Activated naive CD4-positive, alpha-beta T cell treated with anti-CD3 and anti-CD28 coated beads, Interleukin-2, amount 50 U/mL, for 72 hours (primary cell): ENCODE measurements around the gene TTC33. TPM values are rescaled to one million over a fixed set of nuclear protein-coding genes. Genes with fewer than 3 reads are reported as not detected.
A peak's percentile ranks its signal among the peaks of the same experiment; 100 is the strongest.
"Not testable (repeated sequence)": the region's sequence is repeated elsewhere in the genome, so short reads cannot be mapped to it uniquely, and the experiment has no call there.

Experiments
- ATAC-seq, 2 donors: fragments of 150-1000 bp; cut with Tn5 transposase; 2 replicates each; pipeline ENCODE4 v1.10.0; 2021; ENCODE audit warnings: mild to moderate bottlenecking in 2 of 2, moderate library complexity in 2 of 2
- DNase-seq, 2 donors: peaks; one replicate each; pipeline ENCODE4 v3.0.0; 2021 to 2022; ENCODE audit warnings: low spot score in 2 of 2
- H3K27ac Mint-ChIP-seq, 2 donors: one replicate each; pipeline ENCODE4 v1.8.0; 2022; ENCODE audit warnings: mild to moderate bottlenecking in 2 of 2, mixed read lengths in 2 of 2
- H3K36me3 Mint-ChIP-seq, 2 donors: one replicate each; pipeline ENCODE4 v1.8.0; 2022; ENCODE audit warnings: mixed read lengths in 2 of 2
- H3K9me3 Mint-ChIP-seq, 2 donors: one replicate each; pipeline ENCODE4 v1.8.0; 2022; ENCODE audit warnings: mixed read lengths in 2 of 2
- total RNA-seq, 2 donors: library from RNA; stranded (reverse); gene quantifications; one replicate each; pipeline ENCODE4 v1.2.3, GENCODE V29; 2022

Gene TTC33
- total RNA-seq, 2 donors from 2014 or later: 22.2 to 22.5 TPM

DNA sequence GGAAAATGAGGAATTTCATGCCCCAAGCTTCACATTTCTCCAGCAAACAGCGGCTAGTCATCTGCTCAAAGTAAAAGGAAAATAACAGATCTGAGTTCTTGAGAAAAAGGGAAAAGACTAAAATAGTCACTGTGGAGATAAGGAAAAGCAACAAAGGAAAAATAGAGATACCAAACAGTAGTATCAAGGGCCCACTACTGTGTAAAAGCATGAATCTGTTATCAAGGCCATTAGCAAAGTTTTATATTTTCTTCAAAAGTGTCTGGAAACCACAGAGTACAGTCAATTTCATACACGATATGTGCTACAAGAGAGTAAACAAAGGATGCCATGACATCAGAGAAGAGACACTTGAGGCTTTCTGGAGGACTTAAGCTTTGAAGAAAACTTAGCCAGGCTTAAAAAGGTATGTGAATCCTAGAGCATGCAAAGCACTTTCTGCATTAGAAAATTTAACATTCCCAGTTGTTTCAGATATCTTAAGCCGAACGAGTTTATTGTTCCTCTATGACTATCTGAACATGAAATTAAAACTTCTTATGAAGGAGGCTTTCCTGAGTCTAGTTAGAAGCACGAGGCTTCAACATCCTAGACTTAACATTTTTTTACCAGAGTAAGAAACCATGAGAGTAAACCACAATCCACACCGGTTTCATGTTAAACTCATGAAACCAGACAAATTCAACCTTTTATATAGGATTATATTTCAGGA, 1.2 kb downstream of the TTC33 start:
- no peak overlapping the region for H3K27ac Mint-ChIP-seq
- ATAC-seq: peak; percentile 16 to 57
- no peak for DNase-seq
- peaks cover 6 to 29% of the 10 kb centered on the region in 2 donors for H3K36me3 Mint-ChIP-seq
- no peaks in the 10 kb centered on the region for H3K9me3 Mint-ChIP-seq

DNA sequence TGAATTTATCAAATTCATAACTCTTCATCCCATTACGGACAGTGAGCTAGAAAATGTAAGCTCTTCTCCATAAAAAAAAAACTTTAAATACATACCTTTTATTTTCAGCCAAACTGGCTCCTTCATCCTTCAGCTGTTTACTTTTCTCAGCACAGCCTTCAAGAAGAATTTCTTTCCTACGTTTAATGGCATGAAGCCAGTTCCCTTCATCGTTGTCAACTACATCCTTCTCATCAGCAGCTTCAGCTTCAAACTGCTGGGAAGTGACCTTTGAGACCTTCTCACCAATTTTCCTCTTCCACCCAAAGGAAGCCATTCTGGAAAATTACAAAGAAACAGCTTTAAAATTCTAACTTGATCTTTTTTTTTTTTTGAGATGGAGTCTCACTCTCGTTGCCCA, 9.1 kb downstream of the TTC33 start:
- peaks cover under 1 to 34% of the 10 kb centered on the region in 2 donors for H3K36me3 Mint-ChIP-seq
- no peak for DNase-seq
- no peak for ATAC-seq
- no peaks in the 10 kb centered on the region for H3K9me3 Mint-ChIP-seq
- H3K27ac Mint-ChIP-seq: no peak overlapping the region

DNA sequence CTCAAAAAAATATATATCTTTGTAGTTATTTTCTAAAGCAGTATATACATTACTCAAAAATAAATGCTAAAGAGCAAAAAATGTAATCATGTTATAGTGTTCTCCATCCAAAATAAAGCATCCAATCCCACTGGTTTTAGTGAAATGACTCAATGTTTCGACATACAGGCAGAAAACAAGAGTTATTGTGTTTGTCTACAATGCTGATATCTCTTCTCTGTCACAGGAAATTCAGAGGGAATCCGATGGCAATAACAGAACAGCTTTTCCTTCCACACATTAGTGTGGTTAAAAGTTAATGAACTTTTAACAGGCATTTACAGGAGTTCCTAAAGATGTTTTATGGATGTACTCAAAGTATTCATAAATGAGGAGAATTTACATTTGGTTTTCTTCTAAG, 12.0 kb downstream of the TTC33 start:
- H3K9me3 Mint-ChIP-seq: peaks cover 4 to 10% of the 10 kb centered on the region in 2 donors
- H3K27ac Mint-ChIP-seq: no peak overlapping the region
- DNase-seq (no peak), ATAC-seq (no peak)
- H3K36me3 Mint-ChIP-seq: peaks cover 15 to 45% of the 10 kb centered on the region in 2 donors

DNA sequence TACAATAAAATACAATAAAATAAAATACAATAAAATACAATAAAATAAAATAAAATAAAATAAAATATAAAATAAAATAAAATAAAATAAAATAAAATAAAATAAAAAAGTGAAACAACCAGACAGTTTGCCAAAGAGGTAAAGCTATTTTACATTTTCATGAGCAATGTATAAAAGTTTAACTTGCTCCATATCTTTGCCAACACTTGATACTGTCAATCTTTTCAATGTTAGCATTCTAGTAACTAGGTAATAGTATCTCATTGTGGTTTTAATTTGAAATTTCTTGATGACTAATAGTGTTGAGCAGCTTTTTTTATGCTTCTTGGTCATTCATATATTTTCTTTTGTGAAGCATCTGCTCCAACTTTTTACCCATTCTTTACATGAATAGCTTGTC, 17.3 kb downstream of the TTC33 start:
- Mint-ChIP-seq H3K27ac (no peak overlapping the region), H3K36me3 (peaks cover 15 to 33% of the 10 kb centered on the region in 2 donors), H3K9me3 (peaks cover 4 to 10% of the 10 kb centered on the region in 2 donors)
- no peak for DNase-seq
- no peak for ATAC-seq

DNA sequence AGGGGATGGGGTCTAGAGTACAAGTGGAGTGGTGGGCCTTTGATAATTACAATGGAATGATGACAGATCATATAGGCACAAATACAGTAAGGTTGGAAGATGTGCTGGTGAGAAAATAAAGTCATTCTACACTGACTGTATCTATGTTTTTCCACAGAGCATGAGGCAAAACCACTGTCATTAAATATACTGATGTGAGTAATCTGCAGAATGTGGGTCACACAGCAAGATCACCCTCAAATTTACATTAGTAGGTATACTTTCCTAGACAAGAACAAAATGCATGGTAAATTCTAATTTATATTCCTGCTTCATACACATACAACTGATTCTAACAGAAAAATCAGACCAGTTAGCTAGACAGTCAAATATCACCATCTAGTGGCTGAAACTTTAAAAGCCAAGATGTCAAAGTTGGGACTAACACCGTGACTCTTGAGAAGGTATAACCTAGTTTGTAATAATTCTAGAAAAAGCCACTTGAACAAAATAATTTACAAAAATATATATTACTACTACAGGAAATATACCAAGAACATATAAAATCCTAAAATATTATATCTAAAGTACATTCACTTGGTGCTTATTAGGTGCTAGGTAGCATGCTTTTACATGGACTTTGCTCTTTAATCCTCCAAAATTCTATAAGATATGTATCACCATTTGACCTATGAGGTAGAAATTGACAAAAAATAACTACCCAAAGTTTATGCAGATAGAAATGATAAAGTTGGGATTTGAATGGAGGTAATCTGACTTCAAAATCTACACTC, 19.5 kb downstream of the TTC33 start:
- peaks cover 4 to 15% of the 10 kb centered on the region in 2 donors for H3K9me3 Mint-ChIP-seq
- peak in 1 of 2 donors; percentile 22 for DNase-seq
- H3K27ac Mint-ChIP-seq: peak overlapping the region; percentile 51 to 60
- ATAC-seq: peak; percentile 80
- H3K36me3 Mint-ChIP-seq: peaks cover 10 to 31% of the 10 kb centered on the region in 2 donors

DNA sequence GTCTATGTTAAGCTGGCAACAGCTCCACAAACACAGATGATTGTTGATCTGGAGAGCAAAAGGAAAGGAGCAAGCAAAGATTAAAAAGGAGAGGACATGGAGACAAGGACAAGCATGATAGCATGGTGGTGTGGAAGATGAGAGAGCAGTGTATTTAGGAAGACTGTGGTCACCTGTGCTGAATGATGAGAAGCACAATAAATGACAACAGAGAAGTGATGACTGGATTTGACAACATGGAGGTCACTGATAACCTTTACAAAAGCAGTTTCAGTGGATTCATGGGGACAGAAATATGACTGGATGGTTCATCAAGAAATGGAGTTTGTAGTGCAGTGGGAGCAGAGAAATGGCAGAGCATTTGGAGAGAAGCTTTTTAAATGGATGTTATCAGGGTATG, 20.2 kb downstream of the TTC33 start:
- peak in 1 of 2 donors; percentile 65 for ATAC-seq
- Mint-ChIP-seq H3K27ac (peak overlapping the region; percentile 51 to 60), H3K9me3 (peaks cover 0 to 8% of the 10 kb centered on the region in 2 donors), H3K36me3 (peaks cover 4 to 28% of the 10 kb centered on the region in 2 donors)
- DNase-seq: no peak

DNA sequence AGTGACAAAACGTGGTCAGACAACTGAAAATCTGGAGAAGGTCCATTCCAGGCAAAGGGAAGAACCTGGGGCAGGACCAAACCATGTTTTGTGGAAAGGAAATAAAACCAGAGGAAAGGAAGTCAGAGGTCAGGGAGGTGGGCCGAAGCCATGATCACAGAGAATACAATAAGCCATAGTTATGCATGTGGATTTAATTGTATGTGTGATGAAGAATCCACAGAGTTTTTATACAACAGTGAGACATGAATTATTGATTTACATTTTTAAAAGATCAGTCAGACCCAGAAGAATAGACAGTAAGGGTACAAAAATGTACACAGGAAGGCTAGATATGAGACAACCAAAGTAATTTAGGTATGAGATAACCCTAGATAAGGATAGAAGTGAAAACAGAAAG, 20.8 kb downstream of the TTC33 start:
- no peak for DNase-seq
- peak; percentile 33 to 35 for ATAC-seq
- H3K9me3 Mint-ChIP-seq: peaks cover 0 to 6% of the 10 kb centered on the region in 2 donors
- peak overlapping the region in 1 of 2 donors; percentile 60 for H3K27ac Mint-ChIP-seq
- peaks cover 0 to 23% of the 10 kb centered on the region in 2 donors for H3K36me3 Mint-ChIP-seq

DNA sequence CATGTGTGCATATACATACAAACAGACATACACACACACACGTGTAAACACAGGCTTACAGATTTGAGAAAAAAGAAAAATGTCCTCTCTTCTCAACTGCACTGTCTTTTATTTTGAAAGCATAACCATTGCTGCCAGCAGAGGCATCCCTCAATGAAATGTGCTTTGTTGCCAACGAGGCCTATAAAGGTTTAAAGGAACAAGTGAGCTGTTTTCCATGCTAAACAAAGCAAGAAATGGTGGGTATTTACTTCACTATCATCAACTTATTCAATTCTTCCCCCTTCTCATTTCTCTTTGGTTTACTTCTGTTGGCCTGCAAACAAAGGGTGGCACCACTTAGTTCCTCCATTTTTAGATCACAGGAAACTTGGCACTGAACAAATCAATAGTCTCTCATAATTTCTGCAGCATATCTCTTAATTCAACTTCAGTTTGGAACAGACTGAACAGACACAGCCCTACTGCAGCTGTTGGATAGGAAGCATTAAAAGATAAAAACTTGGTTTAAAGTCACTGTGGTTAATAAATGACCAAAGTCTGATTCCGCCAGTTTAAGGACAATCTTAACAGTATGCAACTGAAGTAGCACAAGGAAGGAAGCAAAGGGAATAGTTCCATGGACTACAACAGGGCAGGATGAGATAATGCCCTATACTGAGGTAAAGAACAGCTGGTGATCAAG, 21.7 kb downstream of the TTC33 start:
- no peak overlapping the region for H3K27ac Mint-ChIP-seq
- H3K9me3 Mint-ChIP-seq: peaks cover 0 to 6% of the 10 kb centered on the region in 2 donors
- H3K36me3 Mint-ChIP-seq: peaks cover 0 to 16% of the 10 kb centered on the region in 2 donors
- no peak for ATAC-seq
- DNase-seq: no peak

DNA sequence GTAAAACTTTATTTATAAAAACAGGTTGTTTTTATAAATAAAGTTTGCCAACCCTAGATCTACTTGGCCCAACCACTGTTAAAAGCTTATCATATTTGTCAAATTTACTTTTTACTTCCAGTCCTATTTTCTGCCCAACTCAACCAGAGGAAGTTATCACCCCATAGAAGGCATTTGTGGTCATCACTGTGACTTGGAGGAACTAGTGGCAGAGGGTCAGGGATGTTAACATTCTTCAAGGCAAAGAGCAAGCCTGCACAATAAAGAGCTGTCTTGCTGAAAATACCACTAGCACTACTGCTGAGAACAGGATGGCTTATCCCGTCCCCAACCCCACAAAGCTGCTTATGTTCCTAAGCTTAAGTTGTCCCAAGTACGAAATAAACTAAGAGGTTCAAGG, 22.3 kb downstream of the TTC33 start:
- Mint-ChIP-seq H3K36me3 (peaks cover 0 to 16% of the 10 kb centered on the region in 2 donors), H3K27ac (no peak overlapping the region), H3K9me3 (peaks cover 0 to 6% of the 10 kb centered on the region in 2 donors)
- ATAC-seq: no peak
- no peak for DNase-seq

DNA sequence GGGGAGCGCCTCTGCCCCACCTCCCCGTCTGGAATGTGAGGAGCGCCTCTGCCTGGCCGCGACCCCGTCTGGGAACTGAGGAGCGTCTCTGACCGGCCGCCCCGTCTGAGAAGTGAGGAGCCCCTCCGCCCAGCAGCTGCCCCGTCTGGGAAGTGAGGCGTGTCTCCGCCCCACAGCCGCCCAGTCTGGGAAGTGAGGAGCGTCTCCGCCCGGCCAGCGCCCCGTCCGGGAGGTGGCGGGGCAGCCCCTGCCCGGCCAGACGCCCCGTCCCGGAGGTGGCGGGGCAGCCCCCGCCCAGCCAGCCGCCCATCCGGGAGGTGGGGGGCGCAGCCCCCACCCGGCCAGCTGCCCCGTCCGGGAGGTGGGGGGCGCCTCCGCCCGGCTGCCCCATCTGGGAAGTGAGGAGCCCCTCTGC, 33.3 kb downstream of the TTC33 start:
- DNase-seq, H3K27ac Mint-ChIP-seq, ATAC-seq: not testable (repeated sequence)
- peaks cover 5 to 11% of the 10 kb centered on the region in 2 donors for H3K9me3 Mint-ChIP-seq
- H3K36me3 Mint-ChIP-seq: peaks cover 17 to 36% of the 10 kb centered on the region in 2 donors

DNA sequence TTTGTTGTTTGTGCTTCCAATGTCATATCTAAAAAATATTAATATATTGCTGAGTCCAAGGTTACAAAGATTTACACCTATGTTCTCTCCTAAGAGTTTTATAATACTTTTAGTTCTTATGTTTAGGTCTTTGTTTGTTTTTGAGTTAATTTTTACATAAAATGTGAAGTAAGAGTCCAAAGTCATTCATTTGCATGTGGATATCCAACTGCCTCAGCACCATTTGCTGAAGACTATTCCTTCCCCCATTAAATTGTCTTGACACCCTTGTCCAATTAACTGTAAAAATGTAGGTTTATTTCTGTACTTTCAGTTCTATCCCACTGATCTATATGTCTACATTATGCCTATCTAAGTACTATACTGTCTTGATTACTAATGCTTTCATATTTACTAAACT, 35.7 kb downstream of the TTC33 start:
- Mint-ChIP-seq H3K9me3 (peaks cover 5 to 11% of the 10 kb centered on the region in 2 donors), H3K27ac (no peak overlapping the region), H3K36me3 (peaks cover 18 to 28% of the 10 kb centered on the region in 2 donors)
- ATAC-seq (no peak), DNase-seq (no peak)

DNA sequence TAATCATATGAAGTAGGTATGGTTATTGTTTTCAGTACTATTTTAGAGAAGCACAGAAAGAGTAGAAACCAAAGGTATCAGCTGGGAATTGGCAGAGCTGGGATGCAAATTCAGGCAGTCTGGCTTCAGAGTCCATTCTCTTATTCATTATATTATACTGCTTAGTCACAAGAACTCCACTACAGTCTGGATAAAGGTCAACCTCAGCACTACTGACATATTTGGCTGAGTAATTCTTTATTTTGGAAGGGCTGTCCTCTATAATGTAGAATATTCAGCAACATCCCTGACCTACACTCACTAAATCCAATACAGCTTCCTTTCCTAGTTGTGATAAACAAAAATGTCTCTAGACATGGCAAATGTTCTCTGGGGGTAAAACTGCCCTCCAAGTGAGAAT, 38.5 kb downstream of the TTC33 start:
- DNase-seq (no peak), ATAC-seq (no peak)
- Mint-ChIP-seq H3K36me3 (peaks cover 18 to 20% of the 10 kb centered on the region in 2 donors), H3K9me3 (peaks cover 5 to 11% of the 10 kb centered on the region in 2 donors), H3K27ac (peak overlapping the region in 1 of 2 donors; percentile 72)

DNA sequence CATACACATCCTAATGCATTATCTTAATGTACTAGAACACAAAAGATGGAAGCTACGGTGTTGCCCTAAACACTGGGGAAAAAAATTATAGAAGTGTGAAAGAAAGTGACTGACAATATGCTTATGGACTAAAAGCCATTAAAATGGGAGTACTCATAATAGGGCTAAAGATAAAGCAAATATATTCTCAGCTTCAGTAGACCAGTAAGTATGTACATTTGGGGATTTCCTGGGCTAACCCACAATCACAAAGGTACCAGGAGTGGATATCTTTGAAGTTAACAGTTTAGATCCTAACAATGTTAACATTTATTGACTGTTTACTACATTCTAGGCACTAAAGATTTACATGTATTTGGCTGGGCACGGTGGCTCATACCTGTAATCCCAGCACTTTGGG, 39.2 kb downstream of the TTC33 start:
- peaks cover 13 to 16% of the 10 kb centered on the region in 2 donors for H3K36me3 Mint-ChIP-seq
- ATAC-seq (no peak), DNase-seq (no peak)
- H3K9me3 Mint-ChIP-seq: peaks cover 5 to 11% of the 10 kb centered on the region in 2 donors
- H3K27ac Mint-ChIP-seq: no peak overlapping the region

DNA sequence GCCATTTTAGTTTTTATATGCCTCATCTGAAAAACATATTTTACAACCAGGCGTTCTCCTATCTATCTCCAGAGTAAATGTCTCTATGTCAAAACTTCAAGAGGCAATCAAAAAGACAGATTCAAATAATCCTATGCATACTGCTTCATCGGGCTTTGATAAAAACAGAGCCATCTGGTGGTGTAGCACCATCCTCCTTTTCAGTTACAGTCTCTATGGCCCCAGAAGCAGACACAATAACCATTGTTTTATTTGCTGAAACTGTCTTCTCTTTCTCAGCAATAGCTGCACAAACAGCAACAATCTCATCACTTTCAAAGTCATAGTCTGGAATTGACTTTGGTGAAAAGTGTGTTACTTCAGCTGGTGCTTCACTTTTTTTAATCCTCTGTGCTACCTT, 39.8 kb downstream of the TTC33 start:
- ATAC-seq (no peak), DNase-seq (no peak)
- Mint-ChIP-seq H3K27ac (no peak overlapping the region), H3K9me3 (peaks cover 4 to 7% of the 10 kb centered on the region in 2 donors), H3K36me3 (peaks cover 7 to 10% of the 10 kb centered on the region in 2 donors)

DNA sequence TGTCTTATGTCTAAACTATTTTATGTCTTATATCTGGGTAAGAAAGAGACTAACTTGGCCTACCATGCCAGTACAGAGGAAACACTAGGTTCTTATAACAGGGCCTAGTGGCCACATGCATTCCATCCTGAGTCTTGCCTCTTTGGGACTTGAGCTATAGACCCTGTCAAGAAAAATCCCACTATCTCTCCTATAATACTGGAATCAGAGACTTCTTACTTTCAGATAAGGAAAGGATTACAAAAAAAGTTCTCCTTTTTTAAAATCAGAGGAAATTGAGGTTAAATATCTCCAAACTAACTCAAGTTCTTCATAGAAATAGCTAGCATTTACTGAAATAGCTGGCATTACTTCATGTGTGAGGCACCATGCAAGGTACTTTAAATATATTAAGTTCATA, 41.8 kb downstream of the TTC33 start:
- H3K9me3 Mint-ChIP-seq: no peaks in the 10 kb centered on the region
- no peak for ATAC-seq
- no peak for DNase-seq
- H3K27ac Mint-ChIP-seq: no peak overlapping the region
- peaks cover 12 to 14% of the 10 kb centered on the region in 2 donors for H3K36me3 Mint-ChIP-seq

DNA sequence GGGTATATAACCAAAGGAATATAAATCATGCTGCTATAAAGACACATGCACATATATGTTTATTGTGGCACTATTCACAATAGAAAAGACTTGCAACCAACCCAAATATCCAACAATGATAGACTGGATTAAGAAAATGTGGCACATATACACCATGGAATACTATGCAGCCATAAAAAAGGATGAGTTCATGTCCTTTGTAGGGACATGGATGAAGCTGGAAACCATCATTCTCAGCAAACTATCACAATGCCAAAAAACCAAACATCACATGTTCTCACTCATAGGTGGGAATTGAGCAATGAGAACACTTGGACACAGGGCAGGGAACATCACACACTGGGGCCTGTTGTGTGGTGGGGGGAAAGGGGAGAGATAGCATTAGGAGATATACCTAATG, 45.2 kb downstream of the TTC33 start:
- H3K9me3 Mint-ChIP-seq: peaks cover 16 to 20% of the 10 kb centered on the region in 2 donors
- H3K36me3 Mint-ChIP-seq: peaks cover 29 to 43% of the 10 kb centered on the region in 2 donors
- not testable (repeated sequence) for ATAC-seq, H3K27ac Mint-ChIP-seq, DNase-seq

DNA sequence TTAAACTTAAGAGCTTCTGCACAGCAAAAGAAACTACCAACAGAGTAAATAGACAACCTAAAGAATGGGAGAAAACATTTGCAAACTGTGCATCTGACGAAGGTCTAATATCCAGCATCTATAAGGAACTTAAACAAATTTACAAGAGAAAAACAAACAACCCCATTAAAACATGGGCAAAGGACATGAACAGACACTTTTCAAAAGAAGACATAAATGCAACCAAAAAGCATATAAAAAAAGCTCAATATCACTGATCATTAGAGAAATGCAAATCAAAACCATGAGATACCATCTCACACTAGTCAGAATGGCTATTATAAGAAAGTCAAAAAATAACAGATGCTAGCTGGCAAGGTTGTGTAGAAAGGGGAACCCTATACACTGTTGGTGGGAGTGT, 50.3 kb downstream of the TTC33 start:
- Mint-ChIP-seq H3K9me3 (peaks cover 58 to 59% of the 10 kb centered on the region in 2 donors), H3K36me3 (peaks cover 66 to 90% of the 10 kb centered on the region in 2 donors)
- DNase-seq, ATAC-seq, H3K27ac Mint-ChIP-seq: not testable (repeated sequence)
